IMR-90 (cell line): ENCODE data around the gene SPRED3. TPM values are rescaled to one million over a fixed set of nuclear protein-coding genes. Genes with fewer than 3 reads are reported as not detected.

Experiments
- ATAC-seq: fragments of 200-7000 bp; cut with Tn5 transposase; 2 replicates; pipeline ENCODE4 v1.9.1; 2020; ENCODE audit warnings: low read depth, mild to moderate bottlenecking, moderate library complexity
- BruUV-seq: library from RNA; stranded (reverse); fragments of 400-500 nt; replicated peaks from 2 replicates; lab custom pipeline; 2021; lab: Mats Ljungman, UMichigan
- CTCF ChIA-PET: fragments of 300-600 bp; formaldehyde crosslinking; extraction: SDS; loops from one replicate; lab custom pipeline; 2021; ENCODE audit warnings: antibody characterized with exemption; lab: Yijun Ruan, JAX
- POLR2A ChIA-PET: fragments of 300-600 bp; sonication (Branson Sonifier 250); formaldehyde crosslinking; loops from one replicate; lab custom pipeline; 2022; ENCODE audit warnings: antibody characterized with exemption; ENCODE audit not compliant: unreplicated experiment; lab: Charles Lee
- DNase-seq: peaks from one replicate; pipeline ENCODE4 v3.0.0; 2013
- H2AFZ ChIP-seq: replicated peaks from 2 replicates; pipeline ENCODE3; 2013; ENCODE audit warnings: low read length, mild to moderate bottlenecking; ENCODE audit not compliant: poor library complexity
- H2AK5ac ChIP-seq: 2 replicates; pipeline ENCODE4 v1.6.1; 2013; ENCODE audit warnings: low read depth, low read length, inconsistent platforms
- H2AK9ac ChIP-seq: replicated peaks from 2 replicates; pipeline ENCODE3; 2013; ENCODE audit warnings: mild to moderate bottlenecking, low read depth, low read length, moderate library complexity; ENCODE audit not compliant: poor library complexity
- H2BK120ac ChIP-seq: 2 replicates; pipeline ENCODE4 v1.6.1; 2013; ENCODE audit warnings: low read depth, low read length, inconsistent platforms
- H2BK15ac ChIP-seq: 3 replicates; pipeline ENCODE4 v1.6.1; 2013; ENCODE audit warnings: low read depth, low read length, inconsistent platforms
- H2BK20ac ChIP-seq: 2 replicates; pipeline ENCODE4 v1.6.1; 2013; ENCODE audit warnings: low read depth, mild to moderate bottlenecking, inconsistent platforms, low read length, moderate library complexity
- H2BK5ac ChIP-seq: 2 replicates; pipeline ENCODE4 v1.6.1; 2013; ENCODE audit warnings: mild to moderate bottlenecking, low read depth, low read length, inconsistent platforms; ENCODE audit not compliant: poor library complexity, severe bottlenecking
- H3K14ac ChIP-seq: replicated peaks from 2 replicates; pipeline ENCODE4 v1.6.1; 2013; ENCODE audit warnings: low read depth, low read length, inconsistent platforms
- H3K18ac ChIP-seq: 2 replicates; pipeline ENCODE4 v1.6.1; 2013; ENCODE audit warnings: low read depth, low read length, control low read depth
- H3K23ac ChIP-seq: 2 replicates; pipeline ENCODE4 v1.6.1; 2013; ENCODE audit warnings: low read depth, low read length, inconsistent platforms
- H3K27ac ChIP-seq: 2 replicates; pipeline ENCODE4 v1.5.1; 2013; ENCODE audit warnings: mild to moderate bottlenecking, control low read depth, low read length; ENCODE audit not compliant: insufficient read depth
- H3K27me3 ChIP-seq: 2 replicates; pipeline ENCODE4 v1.6.1; 2013; ENCODE audit warnings: low read length; ENCODE audit not compliant: control insufficient read depth, insufficient read depth
- H3K36me3 ChIP-seq: 2 replicates; pipeline ENCODE4 v1.6.1; 2013; ENCODE audit warnings: low read length, mixed read lengths; ENCODE audit not compliant: control insufficient read depth, insufficient read depth
- H3K4ac ChIP-seq: 2 replicates; pipeline ENCODE4 v1.6.1; 2013; ENCODE audit warnings: low read depth, low read length, inconsistent platforms
- H3K4me1 ChIP-seq: 2 replicates; pipeline ENCODE4 v1.6.1; 2013; ENCODE audit warnings: low read length, mixed read lengths; ENCODE audit not compliant: control insufficient read depth, insufficient read depth
- H3K4me2 ChIP-seq: 2 replicates; pipeline ENCODE4 v1.6.1; 2013; ENCODE audit warnings: low read depth, mild to moderate bottlenecking, control low read depth, low read length, moderate library complexity
- H3K4me3 ChIP-seq: 2 replicates; pipeline ENCODE4 v1.5.1; 2013; ENCODE audit warnings: low read depth, mild to moderate bottlenecking, control low read depth, low read length, moderate library complexity; ENCODE audit not compliant: insufficient read depth
- H3K56ac ChIP-seq: 2 replicates; pipeline ENCODE4 v1.6.1; 2013; ENCODE audit warnings: low read length, inconsistent platforms; ENCODE audit not compliant: insufficient read depth; ENCODE audit errors: extremely low read depth
- H3K79me1 ChIP-seq, 2 experiments: 2 replicates each; pipeline ENCODE4 v1.6.1; 2013; ENCODE audit warnings: low read length in 2 of 2, inconsistent platforms in 1 of 2, low read depth in 1 of 2
- H3K9ac ChIP-seq: 2 replicates; pipeline ENCODE4 v1.6.1; 2013; ENCODE audit warnings: low read depth, low read length, control low read depth
- H3K9me1 ChIP-seq: 2 replicates; pipeline ENCODE4 v1.6.1; 2013; ENCODE audit warnings: low read length, inconsistent platforms; ENCODE audit not compliant: insufficient read depth
- H3K9me3 ChIP-seq: 2 replicates; pipeline ENCODE4 v1.6.1; 2013; ENCODE audit warnings: low read length; ENCODE audit not compliant: control insufficient read depth, insufficient read depth
- H4K20me1 ChIP-seq: 2 replicates; pipeline ENCODE4 v1.6.1; 2013; ENCODE audit warnings: low read length, inconsistent platforms; ENCODE audit not compliant: insufficient read depth
- H4K5ac ChIP-seq: 2 replicates; pipeline ENCODE4 v1.6.1; 2013; ENCODE audit warnings: mild to moderate bottlenecking, low read depth, low read length, control low read depth
- H4K8ac ChIP-seq, 2 experiments: 2 replicates each; pipeline ENCODE4 v1.6.1; 2013; ENCODE audit warnings: low read depth in 2 of 2, low read length in 2 of 2, control low read depth in 1 of 2, inconsistent platforms in 1 of 2
- H4K91ac ChIP-seq: 2 replicates; pipeline ENCODE4 v1.6.1; 2013; ENCODE audit warnings: low read depth, low read length, inconsistent platforms; ENCODE audit not compliant: insufficient read depth
- BHLHE40 ChIP-seq: fragments of 150-350 bp; IDR thresholded peaks from 2 replicates; pipeline ENCODE4 v1.6.1; 2016; ENCODE audit warnings: mild to moderate bottlenecking, low read depth, low read length
- CEBPB ChIP-seq: IDR thresholded peaks from 2 replicates; pipeline ENCODE4 v1.6.1; 2012; ENCODE audit warnings: low read depth, low read length, improper control_type of control experiment
- CHD1 ChIP-seq: IDR thresholded peaks from 2 replicates; pipeline ENCODE4 v1.6.1; 2012; ENCODE audit warnings: low read depth, low read length, improper control_type of control experiment
- CTCF ChIP-seq: conservative IDR thresholded peaks from 2 replicates; pipeline ENCODE4 v1.5.1; 2012; ENCODE audit warnings: mild to moderate bottlenecking, low read depth, low read length, improper control_type of control experiment
- FOS ChIP-seq: fragments of 150-350 bp; IDR thresholded peaks from 2 replicates; pipeline ENCODE4 v1.6.1; 2016; ENCODE audit warnings: low read depth, low read length
- MAFK ChIP-seq: IDR thresholded peaks from 2 replicates; pipeline ENCODE4 v1.6.1; 2012; ENCODE audit warnings: low read depth, low read length, improper control_type of control experiment
- MAZ ChIP-seq: IDR thresholded peaks from 2 replicates; pipeline ENCODE4 v1.6.1; 2012; ENCODE audit warnings: low read depth, mild to moderate bottlenecking, low read length, improper control_type of control experiment, moderate library complexity, borderline replicate concordance
- MXI1 ChIP-seq: IDR thresholded peaks from 2 replicates; pipeline ENCODE4 v1.6.1; 2012; ENCODE audit warnings: low read depth, mild to moderate bottlenecking, low read length, moderate library complexity, borderline replicate concordance
- NFE2L2 ChIP-seq: fragments of 150-350 bp; IDR thresholded peaks from 2 replicates; pipeline ENCODE4 v1.6.1; 2016; ENCODE audit warnings: low read depth, mild to moderate bottlenecking, low read length
- POLR2A ChIP-seq: IDR thresholded peaks from 2 replicates; pipeline ENCODE4 v1.6.1; 2012; ENCODE audit warnings: mild to moderate bottlenecking, low read depth, low read length
- RAD21 ChIP-seq: IDR thresholded peaks from 2 replicates; pipeline ENCODE4 v1.6.1; 2012; ENCODE audit warnings: low read length, improper control_type of control experiment
- RCOR1 ChIP-seq: IDR thresholded peaks from 2 replicates; pipeline ENCODE4 v1.6.1; 2012; ENCODE audit warnings: mild to moderate bottlenecking, low read length, improper control_type of control experiment; ENCODE audit not compliant: insufficient replicate concordance
- RFX5 ChIP-seq: IDR thresholded peaks from 2 replicates; pipeline ENCODE4 v1.8.0; 2012; ENCODE audit warnings: low read depth, mild to moderate bottlenecking, low read length, moderate library complexity
- SMC3 ChIP-seq: fragments of 150-350 bp; IDR thresholded peaks from 2 replicates; pipeline ENCODE4 v1.6.1; 2016; ENCODE audit warnings: low read depth, mild to moderate bottlenecking, antibody characterized with exemption, low read length, moderate library complexity
- USF2 ChIP-seq: fragments of 150-350 bp; IDR thresholded peaks from 2 replicates; pipeline ENCODE4 v1.6.1; 2017; ENCODE audit warnings: mild to moderate bottlenecking, antibody characterized with exemption, low read length, low read depth
- WGBS, 2 experiments: methylation state at CpG; one replicate each; pipeline versions ENCODE4 v1.1.5 to v1.1.7; 2013; ENCODE audit warnings: missing lambda C conversion rate in 2 of 2; ENCODE audit not compliant: insufficient read length in 1 of 2; ENCODE audit errors: extremely low coverage in 2 of 2; 5-methylcytosine and 5-hydroxymethylcytosine counted together
- dilution Hi-C: fragments of 300-500 bp; cut with HindIII; formaldehyde crosslinking; loops from one replicate; pipeline ENCODE4 v1.14.3; 2018; ENCODE audit warnings: low sequenced_read_pairs; ENCODE audit not compliant: unreplicated experiment
- in situ Hi-C: fragments of 300-500 bp; cut with MboI; formaldehyde crosslinking; loops from 3 replicates; pipeline ENCODE4 v1.14.3; 2019; ENCODE audit warnings: low sequenced_read_pairs, inconsistent platforms, mixed read lengths
- intact Hi-C: fragments of 100-400 bp; cut with micrococcal nuclease; formaldehyde crosslinking; loops from 2 replicates; pipeline ENCODE4 v1.10.0; 2022
- polyA plus RNA-seq, 3 experiments: library from polyadenylated mRNA; depleted of rRNA; stranded (reverse); fragments of >200 nt; gene quantifications; 2 replicates each; pipeline ENCODE4 v1.2.3, GENCODE V29; 2012; ENCODE audit warnings: low replicate concordance in 1 of 3
- total RNA-seq: library from RNA; depleted of rRNA; stranded (reverse); fragments of >200 nt; gene quantifications from 2 replicates; pipeline ENCODE4 v1.2.3, GENCODE V29; 2012
- TF ChIP-seq, protein P1 (sequence below): fragments of 150-350 bp; IDR thresholded peaks from 2 replicates; pipeline ENCODE4 v1.6.1; 2016; ENCODE audit warnings: low read depth, mild to moderate bottlenecking, low read length, moderate library complexity, borderline replicate concordance

Gene SPRED3
- total and polyA plus RNA-seq, 2 of the 4 experiments (the other 2 are of a cell fraction) = 0.90 to 7.9 TPM

DNA sequence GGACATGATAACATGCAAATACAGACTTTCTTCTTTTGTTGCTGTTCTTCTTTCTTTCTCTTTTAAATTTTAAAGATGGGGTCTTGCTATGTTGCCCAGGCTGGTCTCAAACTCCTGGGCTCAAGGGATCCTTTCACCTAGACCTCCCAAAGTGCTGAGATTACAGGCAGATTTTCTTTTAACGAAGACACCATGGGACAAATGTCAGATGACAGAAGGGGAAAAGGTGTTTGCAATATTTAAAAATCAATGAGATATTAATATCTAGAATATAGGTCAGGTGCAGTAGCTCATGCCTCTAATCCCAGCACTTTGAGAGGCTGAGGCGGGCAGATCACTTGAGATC is 41.3 kb downstream of the SPRED3 start:
- Histone ChIP-seq H3K4me2 (no peak overlapping the region), H3K9me3 (no peaks in the 10 kb centered on the region), H2AFZ (no peak overlapping the region), H2BK120ac (no peak overlapping the region), H3K9me1 (no peaks in the 10 kb centered on the region), H3K4me3 (no peak overlapping the region), H3K79me1 (no peaks in the 10 kb centered on the region), H3K4me1 (no peaks in the 10 kb centered on the region), H3K18ac (no peak overlapping the region), H2AK5ac (no peak overlapping the region), H4K5ac (no peak overlapping the region), H3K9ac (no peak overlapping the region), H4K8ac (no peak overlapping the region), H3K27ac (no peak overlapping the region), H3K14ac (no peak overlapping the region), H4K91ac (no peak overlapping the region), H2BK15ac (no peak overlapping the region), H3K4ac (no peak overlapping the region), H4K20me1 (no peaks in the 10 kb centered on the region), H3K23ac (no peak overlapping the region), H3K56ac (no peak overlapping the region), H3K36me3 (no peaks in the 10 kb centered on the region), H2BK5ac (no peak overlapping the region), H3K27me3 (peaks cover 39% of the 10 kb centered on the region), H2AK9ac (no peak overlapping the region), H2BK20ac (no peak overlapping the region)
- intact Hi-C loops (no loop called here), dilution Hi-C loops (no loop called here), in situ Hi-C loops (no loop called here)
- ChIA-PET POLR2A (no interaction called here), CTCF (no interaction called here)
- TF ChIP-seq FOS (no peak), CEBPB (no peak), RCOR1 (no peak), MAZ (no peak), BHLHE40 (no peak), RAD21 (no peak), RFX5 (no peak), SMC3 (no peak), MXI1 (no peak), CTCF (no peak), MAFK (no peak), USF2 (no peak), NFE2L2 (no peak), CHD1 (no peak), POLR2A (no peak)
- TF ChIP-seq, protein P1, sequence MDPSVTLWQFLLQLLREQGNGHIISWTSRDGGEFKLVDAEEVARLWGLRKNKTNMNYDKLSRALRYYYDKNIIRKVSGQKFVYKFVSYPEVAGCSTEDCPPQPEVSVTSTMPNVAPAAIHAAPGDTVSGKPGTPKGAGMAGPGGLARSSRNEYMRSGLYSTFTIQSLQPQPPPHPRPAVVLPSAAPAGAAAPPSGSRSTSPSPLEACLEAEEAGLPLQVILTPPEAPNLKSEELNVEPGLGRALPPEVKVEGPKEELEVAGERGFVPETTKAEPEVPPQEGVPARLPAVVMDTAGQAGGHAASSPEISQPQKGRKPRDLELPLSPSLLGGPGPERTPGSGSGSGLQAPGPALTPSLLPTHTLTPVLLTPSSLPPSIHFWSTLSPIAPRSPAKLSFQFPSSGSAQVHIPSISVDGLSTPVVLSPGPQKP = no peak
- BruUV-seq = no TSS peak
- ATAC-seq (no peak), DNase-seq (no peak)
- WGBS, 2 experiments = no CpG with 5 or more reads among the region's 2 CpGs
